Effector CD4-positive, alpha-beta T cell (primary cell): ENCODE data around the gene PARP2.
"Not testable (repeated sequence)": the region's sequence is repeated elsewhere in the genome, so short reads cannot be mapped to it uniquely, and the experiment has no call there.

ENCODE experiments used
- DNase-seq: peaks from one replicate; pipeline ENCODE4 v3.0.0-alpha.2; 2020

Gene PARP2

GRCh38 chr14:20347747-20348146 lies 4.3 kb downstream of the PARP2 start:
- DNase-seq, result no peak

- DNase-seq, result no peak
Observed at GRCh38 chr14:20350282-20350681, 6.8 kb downstream of the PARP2 start.

- no peak for DNase-seq
Observed at GRCh38 chr14:20350860-20351259, 7.4 kb downstream of the PARP2 start.

GRCh38 chr14:20356422-20356821 lies 13.0 kb downstream of the PARP2 start:
- DNase-seq, result no peak

GRCh38 chr14:20358474-20358873 lies 15.0 kb downstream of the PARP2 start:
- not testable (repeated sequence) for DNase-seq

GRCh38 chr14:20365928-20366327 lies 22.5 kb downstream of the PARP2 start:
- DNase-seq, result no peak

GRCh38 chr14:20372796-20373195 lies 29.4 kb downstream of the PARP2 start:
- DNase-seq, result no peak

- no peak for DNase-seq
Observed at GRCh38 chr14:20375471-20375870, 32.0 kb downstream of the PARP2 start.

- DNase-seq, result no peak
Observed at GRCh38 chr14:20376071-20376588, 32.7 kb downstream of the PARP2 start.

- DNase-seq, result no peak
Observed at GRCh38 chr14:20377171-20377570, 33.7 kb downstream of the PARP2 start.

- no peak for DNase-seq
Observed at GRCh38 chr14:20379743-20380142, 36.3 kb downstream of the PARP2 start.

GRCh38 chr14:20380681-20381080 lies 37.2 kb downstream of the PARP2 start:
- no peak for DNase-seq

- DNase-seq, result no peak
Observed at GRCh38 chr14:20381341-20381740, 37.9 kb downstream of the PARP2 start.

- DNase-seq, result no peak
Observed at GRCh38 chr14:20382526-20382925, 39.1 kb downstream of the PARP2 start.

- DNase-seq, result no peak
Observed at GRCh38 chr14:20383032-20383431, 39.6 kb downstream of the PARP2 start.

- no peak for DNase-seq
Observed at GRCh38 chr14:20383636-20384035, 40.2 kb downstream of the PARP2 start.

GRCh38 chr14:20384321-20384720 lies 40.9 kb downstream of the PARP2 start:
- no peak for DNase-seq

- DNase-seq, result no peak
Observed at GRCh38 chr14:20384886-20385285, 41.5 kb downstream of the PARP2 start.

GRCh38 chr14:20386276-20386855 lies 42.9 kb downstream of the PARP2 start:
- DNase-seq, result no peak

- DNase-seq, result no peak
Observed at GRCh38 chr14:20387576-20387975, 44.1 kb downstream of the PARP2 start.

- no peak for DNase-seq
Observed at GRCh38 chr14:20388159-20388558, 44.7 kb downstream of the PARP2 start.

GRCh38 chr14:20391505-20391904 lies 48.1 kb downstream of the PARP2 start:
- DNase-seq, result no peak

- no peak for DNase-seq
Observed at GRCh38 chr14:20397511-20397910, 54.1 kb downstream of the PARP2 start.

GRCh38 chr14:20400589-20400964 lies 57.1 kb downstream of the PARP2 start:
- DNase-seq, result no peak

GRCh38 chr14:20400965-20401593 lies 57.6 kb downstream of the PARP2 start:
- DNase-seq, result no peak
